ENCODE measurements around the gene CARNS1.
"Not testable (repeated sequence)": the region's sequence is repeated elsewhere in the genome, so short reads cannot be mapped to it uniquely, and the experiment has no call there.

Gene CARNS1

GRCh38 chr11:67423891-67424613 is 8.6 kb downstream of the CARNS1 start:
- in situ Hi-C loops (cut with MboI; ENCODE audit: low sequenced_read_pairs), result no loop called here

- in situ Hi-C loops (cut with MboI; ENCODE audit: low sequenced_read_pairs), result not testable (repeated sequence)
These were observed 11.9 kb downstream of the CARNS1 start for GRCh38 chr11:67427364-67427859.

- in situ Hi-C loops (cut with MboI; ENCODE audit: low sequenced_read_pairs), result no loop called here
These were observed 12.8 kb downstream of the CARNS1 start, which contains the start of gene RPS6KB2 for GRCh38 chr11:67428052-67429001. RPS6KB2 (plus strand) TSS chr11:67428494; CDS start chr11:67428546, 52 bp downstream.

GRCh38 chr11:67429038-67429668 is 13.7 kb downstream of the CARNS1 start:
- in situ Hi-C loops (cut with MboI; ENCODE audit: low sequenced_read_pairs), result no loop called here

GRCh38 chr11:67429722-67430121 is 14.2 kb downstream of the CARNS1 start:
- in situ Hi-C loops (cut with MboI; ENCODE audit: low sequenced_read_pairs), result no loop called here

GRCh38 chr11:67431346-67432249 is 16.1 kb downstream of the CARNS1 start:
- in situ Hi-C loops (cut with MboI; ENCODE audit: low sequenced_read_pairs), result no loop called here

- in situ Hi-C loops (cut with MboI; ENCODE audit: low sequenced_read_pairs), result no loop called here
These were observed 17.3 kb downstream of the CARNS1 start for GRCh38 chr11:67432655-67433349.

- in situ Hi-C loops (cut with MboI; ENCODE audit: low sequenced_read_pairs), result no loop called here
These were observed 18.3 kb downstream of the CARNS1 start for GRCh38 chr11:67433536-67434394.

- in situ Hi-C loops (cut with MboI; ENCODE audit: low sequenced_read_pairs), result no loop called here
These were observed 19.0 kb downstream of the CARNS1 start for GRCh38 chr11:67434395-67434881.

GRCh38 chr11:67435031-67435726 is 19.7 kb downstream of the CARNS1 start:
- in situ Hi-C loops (cut with MboI; ENCODE audit: low sequenced_read_pairs), result no loop called here

GRCh38 chr11:67435727-67436458 is 20.4 kb downstream of the CARNS1 start:
- in situ Hi-C loops (cut with MboI; ENCODE audit: low sequenced_read_pairs), result no loop called here

- in situ Hi-C loops (cut with MboI; ENCODE audit: low sequenced_read_pairs), result no loop called here
These were observed 21.1 kb downstream of the CARNS1 start for GRCh38 chr11:67436459-67437081.

- in situ Hi-C loops (cut with MboI; ENCODE audit: low sequenced_read_pairs), result no loop called here
These were observed 21.8 kb downstream of the CARNS1 start, which contains the start of gene PTPRCAP for GRCh38 chr11:67437082-67437808. PTPRCAP (minus strand) TSS chr11:67437682; CDS start chr11:67437619, 63 bp downstream.

- in situ Hi-C loops (cut with MboI; ENCODE audit: low sequenced_read_pairs), result no loop called here
These were observed 22.3 kb downstream of the CARNS1 start for GRCh38 chr11:67437809-67438157.

GRCh38 chr11:67438158-67438902 is 22.9 kb downstream of the CARNS1 start:
- in situ Hi-C loops (cut with MboI; ENCODE audit: low sequenced_read_pairs), result no loop called here

Measured in HL-60/S4 treated with retinoic acid at 250 ng/mL for 4 days and 3 days (cell line).